K562 (cell line): ENCODE measurements around the gene LGALS7B. TPM values are rescaled to one million over a fixed set of nuclear protein-coding genes. Genes with fewer than 3 reads are reported as not detected.

Experiments used
- ARID1B ChIP-seq: fragments of 450-650 bp; IDR thresholded peaks from 2 replicates; pipeline ENCODE4 v1.6.1; 2016; ENCODE audit warnings: antibody characterized with exemption, mild to moderate bottlenecking, inconsistent platforms
- ATF7 ChIP-seq: fragments of 450-650 bp; IDR thresholded peaks from 2 replicates; pipeline ENCODE4 v1.7.1; 2014; ENCODE audit warnings: mild to moderate bottlenecking, moderate library complexity
- BACH1 ChIP-seq: fragments of 200-800 bp; sonication (Bioruptor generic); IDR thresholded peaks from 2 replicates; pipeline ENCODE4 v1.6.1; 2016; ENCODE audit warnings: missing genetic modification characterization, missing compliant biosample characterization
- CTBP1 ChIP-seq: fragments of 450-650 bp; IDR thresholded peaks from 2 replicates; pipeline ENCODE4 v1.6.1; 2016; ENCODE audit warnings: borderline replicate concordance
- EHMT2 ChIP-seq: fragments of 450-650 bp; IDR thresholded peaks from 2 replicates; pipeline ENCODE4 v1.6.1; 2018; ENCODE audit warnings: antibody characterized with exemption
- ETV1 ChIP-seq: fragments of 450-650 bp; conservative IDR thresholded peaks from 2 replicates; pipeline ENCODE4 v1.6.1; 2016; ENCODE audit warnings: missing genetic modification characterization, control low read depth, low read depth, missing compliant biosample characterization
- KLF16 ChIP-seq: IDR thresholded peaks from 2 replicates; pipeline ENCODE4 v1.6.1; 2016; ENCODE audit warnings: antibody characterized with exemption
- MAZ ChIP-seq, 2 experiments: fragments of 450-650 bp in 1 of 2; sonication (generic) in 1 of 2; formaldehyde crosslinking; IDR thresholded peaks in 1 of 2; conservative IDR thresholded peaks in 1 of 2; 2 replicates each; pipeline versions ENCODE4 v1.4.0 to v1.5.0; 2020; ENCODE audit warnings: mild to moderate bottlenecking in 1 of 2, missing genetic modification reagents in 1 of 2
- MEF2A ChIP-seq: IDR thresholded peaks from 2 replicates; pipeline ENCODE4 v1.6.1; 2011; ENCODE audit warnings: low read depth, mild to moderate bottlenecking, low read length, moderate library complexity; ENCODE audit not compliant: control insufficient read depth
- MEF2D ChIP-seq: conservative IDR thresholded peaks from 2 replicates; pipeline ENCODE4 v1.6.1; 2016; ENCODE audit warnings: low read depth, missing genetic modification characterization, missing compliant biosample characterization
- MTA1 ChIP-seq: fragments of 450-650 bp; IDR thresholded peaks from 2 replicates; pipeline ENCODE4 v1.6.1; 2017; ENCODE audit warnings: borderline replicate concordance
- NR2C1 ChIP-seq, 2 experiments: fragments of 450-650 bp; IDR thresholded peaks; 2 replicates each; pipeline ENCODE4 v1.6.1; 2017; ENCODE audit warnings: mild to moderate bottlenecking in 2 of 2, antibody characterized with exemption in 1 of 2, inconsistent platforms in 1 of 2, missing compliant biosample characterization in 1 of 2, missing genetic modification characterization in 1 of 2
- SMAD4 ChIP-seq: fragments of 250-450 bp; sonication (Bioruptor Pico); conservative IDR thresholded peaks from 2 replicates; pipeline ENCODE4 v1.8.0; 2021; ENCODE audit warnings: inconsistent platforms, mild to moderate bottlenecking, moderate library complexity
- SMARCA5 ChIP-seq: fragments of 450-650 bp; IDR thresholded peaks from 2 replicates; pipeline ENCODE4 v1.6.1; 2016
- TEAD4 ChIP-seq, 2 experiments: sonication (generic) in 1 of 2; formaldehyde crosslinking in 1 of 2; IDR thresholded peaks; 2 replicates each; pipeline versions ENCODE4 v1.6.1 to v1.8.0; 2012 to 2022; ENCODE audit warnings: borderline replicate concordance in 1 of 2, inconsistent platforms in 1 of 2, low read length in 1 of 2, mild to moderate bottlenecking in 1 of 2, missing genetic modification reagents in 1 of 2
- TRIM24 ChIP-seq, 2 experiments: fragments of 450-650 bp; IDR thresholded peaks; 2 replicates each; pipeline ENCODE4 v1.6.1; 2016
- ZNF121 ChIP-seq: sonication (generic); formaldehyde crosslinking; conservative IDR thresholded peaks from 2 replicates; pipeline ENCODE4 v1.8.0; 2022; ENCODE audit warnings: missing genetic modification reagents
- ZNF124 ChIP-seq: sonication (generic); formaldehyde crosslinking; IDR thresholded peaks from 2 replicates; pipeline ENCODE4 v1.8.1; 2022; ENCODE audit warnings: missing genetic modification reagents
- ZNF699 ChIP-seq: fragments of 250-450 bp; sonication (Bioruptor Pico); IDR thresholded peaks from 2 replicates; pipeline ENCODE4 v1.8.0; 2021; ENCODE audit warnings: mild to moderate bottlenecking, moderate library complexity; ENCODE audit not compliant: insufficient replicate concordance
- ZNF76 ChIP-seq: fragments of 250-450 bp; sonication (Bioruptor Pico); IDR thresholded peaks from 2 replicates; pipeline ENCODE4 v1.4.0; 2020; ENCODE audit warnings: mild to moderate bottlenecking, moderate library complexity, borderline replicate concordance
- ZZZ3 ChIP-seq: fragments of 450-650 bp; IDR thresholded peaks from 2 replicates; pipeline ENCODE4 v1.6.1; 2016; ENCODE audit warnings: antibody characterized with exemption, mild to moderate bottlenecking, moderate library complexity
- polyA plus RNA-seq, 8 experiments: library from polyadenylated mRNA; depleted of rRNA in 4 of 8; stranded (reverse) in 5 of 8; unstranded in 3 of 8; fragments of >200 nt; fragmentation: Nextera tagmentation in 2 of 8; fragmentation: Illumina TruSeq in 1 of 8; extraction: Ambion mirVana in 2 of 8; extraction: Trizol in 1 of 8; gene quantifications; 2 replicates each; pipeline versions ENCODE4 v1.2.1 to v1.2.3, GENCODE V29; 2011 to 2014; ENCODE audit warnings: inconsistent platforms in 1 of 8, missing spikeins in 1 of 8
- total RNA-seq, 7 experiments: library from RNA; depleted of rRNA in 6 of 7; stranded (reverse); fragments of >200 nt in 6 of 7; fragmentation: Illumina TruSeq in 2 of 7; extraction: Trizol in 2 of 7; gene quantifications; 2 replicates each; pipeline versions ENCODE4 v1.2.1 to v1.2.3, GENCODE V29; 2011 to 2021; ENCODE audit warnings: low replicate concordance in 1 of 7
- TF ChIP-seq, protein P1 (sequence below), 2 experiments: fragments of 450-650 bp; IDR thresholded peaks; 2 replicates each; pipeline ENCODE4 v1.6.1; 2018; ENCODE audit warnings: mild to moderate bottlenecking in 2 of 2, low read depth in 1 of 2; ENCODE audit not compliant: partially characterized antibody in 2 of 2
- TF ChIP-seq, protein P2 (sequence below): fragments of 200-800 bp; sonication (Bioruptor generic); IDR thresholded peaks from 2 replicates; pipeline ENCODE4 v1.6.1; 2017; ENCODE audit warnings: missing genetic modification characterization, missing compliant biosample characterization

LGALS7B gene
- total and polyA plus RNA-seq, 9 of the 15 experiments (the other 6 are each of a cell fraction or from before 2014, with no cell fraction given): not detected

DNA sequence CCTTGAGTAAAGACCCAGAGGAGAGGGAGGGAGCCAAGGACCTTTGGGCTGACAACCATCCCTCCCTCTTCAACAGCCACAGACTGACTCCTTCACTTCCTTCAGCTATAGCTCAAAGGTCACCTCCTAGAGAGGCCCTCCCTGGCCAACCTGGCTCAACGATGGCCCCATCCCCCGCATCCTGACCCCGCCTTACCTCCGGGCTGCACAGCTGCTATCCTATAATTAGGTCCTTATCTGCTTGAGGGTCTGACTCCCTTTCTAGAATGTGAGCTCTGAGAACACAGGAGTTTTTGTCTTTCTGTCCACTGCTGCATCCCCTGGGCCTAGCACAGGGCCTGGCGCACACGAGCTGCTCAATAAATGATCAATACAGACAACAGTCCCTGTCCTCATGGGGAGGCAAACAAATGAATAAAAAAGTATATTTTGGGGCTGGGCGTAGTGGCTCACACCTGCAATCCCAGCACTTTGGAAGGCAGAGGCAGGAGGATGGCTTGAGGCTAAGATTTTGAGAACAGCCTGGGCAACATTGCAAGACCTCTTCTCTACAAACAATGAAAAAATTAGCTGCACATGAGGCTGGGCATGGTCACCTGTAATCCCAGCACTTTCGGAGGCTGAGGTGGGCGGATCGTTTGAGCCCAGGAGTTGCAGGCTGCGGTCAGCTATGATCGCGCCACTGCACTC is 30.4 kb downstream of the LGALS7B start (continued):
- TF ChIP-seq SMAD4 (CRISPR knock-in tag): peak; percentile 92
- peak; percentile 98 for TF ChIP-seq MEF2D (tag)
- TF ChIP-seq, protein P1, sequence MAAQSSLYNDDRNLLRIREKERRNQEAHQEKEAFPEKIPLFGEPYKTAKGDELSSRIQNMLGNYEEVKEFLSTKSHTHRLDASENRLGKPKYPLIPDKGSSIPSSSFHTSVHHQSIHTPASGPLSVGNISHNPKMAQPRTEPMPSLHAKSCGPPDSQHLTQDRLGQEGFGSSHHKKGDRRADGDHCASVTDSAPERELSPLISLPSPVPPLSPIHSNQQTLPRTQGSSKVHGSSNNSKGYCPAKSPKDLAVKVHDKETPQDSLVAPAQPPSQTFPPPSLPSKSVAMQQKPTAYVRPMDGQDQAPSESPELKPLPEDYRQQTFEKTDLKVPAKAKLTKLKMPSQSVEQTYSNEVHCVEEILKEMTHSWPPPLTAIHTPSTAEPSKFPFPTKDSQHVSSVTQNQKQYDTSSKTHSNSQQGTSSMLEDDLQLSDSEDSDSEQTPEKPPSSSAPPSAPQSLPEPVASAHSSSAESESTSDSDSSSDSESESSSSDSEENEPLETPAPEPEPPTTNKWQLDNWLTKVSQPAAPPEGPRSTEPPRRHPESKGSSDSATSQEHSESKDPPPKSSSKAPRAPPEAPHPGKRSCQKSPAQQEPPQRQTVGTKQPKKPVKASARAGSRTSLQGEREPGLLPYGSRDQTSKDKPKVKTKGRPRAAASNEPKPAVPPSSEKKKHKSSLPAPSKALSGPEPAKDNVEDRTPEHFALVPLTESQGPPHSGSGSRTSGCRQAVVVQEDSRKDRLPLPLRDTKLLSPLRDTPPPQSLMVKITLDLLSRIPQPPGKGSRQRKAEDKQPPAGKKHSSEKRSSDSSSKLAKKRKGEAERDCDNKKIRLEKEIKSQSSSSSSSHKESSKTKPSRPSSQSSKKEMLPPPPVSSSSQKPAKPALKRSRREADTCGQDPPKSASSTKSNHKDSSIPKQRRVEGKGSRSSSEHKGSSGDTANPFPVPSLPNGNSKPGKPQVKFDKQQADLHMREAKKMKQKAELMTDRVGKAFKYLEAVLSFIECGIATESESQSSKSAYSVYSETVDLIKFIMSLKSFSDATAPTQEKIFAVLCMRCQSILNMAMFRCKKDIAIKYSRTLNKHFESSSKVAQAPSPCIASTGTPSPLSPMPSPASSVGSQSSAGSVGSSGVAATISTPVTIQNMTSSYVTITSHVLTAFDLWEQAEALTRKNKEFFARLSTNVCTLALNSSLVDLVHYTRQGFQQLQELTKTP (IDR thresholded peaks at IDR 0.05; ENCODE audit: low read depth in 1 of 2, partially characterized antibody in 2 of 2): peak in 1 of 2 experiments; percentile 46
- TF ChIP-seq MEF2A: peak; percentile 98
- 0 out of 2 replicates have a peak, but pooled peaks have one; percentile 43 for TF ChIP-seq MTA1
- TF ChIP-seq KLF16: peak; percentile 94
- no peak for TF ChIP-seq ZZZ3
- no peak for TF ChIP-seq ZNF124
- TF ChIP-seq SMARCA5: peak; percentile 61
- peak; percentile 78 for TF ChIP-seq ARID1B
- TF ChIP-seq EHMT2: 0 out of 2 replicates have a peak, but pooled peaks have one; percentile 17
- TF ChIP-seq NR2C1 (IDR thresholded peaks at IDR 0.05): peak; percentile 84
- peak; percentile 87 for TF ChIP-seq NR2C1 (tag; IDR thresholded peaks at IDR 0.05)
- no peak for TF ChIP-seq ZNF76 (CRISPR knock-in tag)
- TF ChIP-seq TRIM24 (IDR thresholded peaks at IDR 0.05): peak; percentile 59 to 64; a peak in 3 of 4 replicates
- peak in 1 of 2 experiments; percentile 67; a peak in 2 of 4 replicates for TF ChIP-seq MAZ (CRISPR knock-in tag; conservative IDR thresholded peaks at IDR 0.05 in 1 of 2, IDR thresholded peaks at IDR 0.05 in 1 of 2)
- peak; percentile 87 for TF ChIP-seq ETV1 (tag)
- TF ChIP-seq ZNF121 (CRISPR knock-in tag): peak; percentile 87
- TF ChIP-seq BACH1 (tag): no peak
- TF ChIP-seq ZNF699 (CRISPR knock-in tag): no peak
- peak; percentile 99 for TF ChIP-seq CTBP1
- TF ChIP-seq TEAD4 (IDR thresholded peaks at IDR 0.05; ENCODE audit: low read length): peak; percentile 70; the same call in 1 of the 2 replicates
- no peak for TF ChIP-seq TEAD4 (CRISPR knock-in tag; IDR thresholded peaks at IDR 0.05; ENCODE audit: borderline replicate concordance)
- TF ChIP-seq ATF7: peak; percentile 58; the same call in 1 of the 2 replicates
- TF ChIP-seq, protein P2, sequence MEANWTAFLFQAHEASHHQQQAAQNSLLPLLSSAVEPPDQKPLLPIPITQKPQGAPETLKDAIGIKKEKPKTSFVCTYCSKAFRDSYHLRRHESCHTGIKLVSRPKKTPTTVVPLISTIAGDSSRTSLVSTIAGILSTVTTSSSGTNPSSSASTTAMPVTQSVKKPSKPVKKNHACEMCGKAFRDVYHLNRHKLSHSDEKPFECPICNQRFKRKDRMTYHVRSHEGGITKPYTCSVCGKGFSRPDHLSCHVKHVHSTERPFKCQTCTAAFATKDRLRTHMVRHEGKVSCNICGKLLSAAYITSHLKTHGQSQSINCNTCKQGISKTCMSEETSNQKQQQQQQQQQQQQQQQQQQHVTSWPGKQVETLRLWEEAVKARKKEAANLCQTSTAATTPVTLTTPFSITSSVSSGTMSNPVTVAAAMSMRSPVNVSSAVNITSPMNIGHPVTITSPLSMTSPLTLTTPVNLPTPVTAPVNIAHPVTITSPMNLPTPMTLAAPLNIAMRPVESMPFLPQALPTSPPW (CRISPR knock-in tag): peak; percentile 85
